A549 (cell line): ENCODE measurements around the gene ACER3.
A peak's percentile ranks its signal among the peaks of the same experiment; 100 is the strongest.

Experiments
- CEBPB ChIP-seq, 2 experiments: fragments of >200 bp in 1 of 2; sonication (Bioruptor Twin) in 1 of 2; formaldehyde crosslinking in 1 of 2; IDR thresholded peaks; 2 replicates each; pipeline ENCODE4 v1.6.1; 2012 to 2016
- CTCF ChIP-seq: fragments of >200 bp; sonication (Bioruptor Twin); formaldehyde crosslinking; IDR thresholded peaks from 3 replicates; pipeline ENCODE4 v1.5.1; 2016
- JUN ChIP-seq, 2 experiments: fragments of >200 bp; sonication (Bioruptor Twin); formaldehyde crosslinking; IDR thresholded peaks; 2 replicates in 1 of 2; 3 replicates in 1 of 2; pipeline ENCODE4 v1.6.1; 2016 to 2017
- KDM1A ChIP-seq: fragments of 200-600 bp; sonication (generic); IDR thresholded peaks from 2 replicates; pipeline ENCODE4 v1.6.1; 2016; ENCODE audit warnings: low read depth, mild to moderate bottlenecking
- MAFK ChIP-seq: fragments of 450-650 bp; IDR thresholded peaks from 2 replicates; pipeline ENCODE4 v1.6.1; 2014; ENCODE audit not compliant: partially characterized antibody
- MAX ChIP-seq: IDR thresholded peaks from 2 replicates; pipeline ENCODE4 v1.6.1; 2012
- NPAS2 ChIP-seq: fragments of 250-450 bp; sonication (Bioruptor Pico); IDR thresholded peaks from 2 replicates; pipeline ENCODE4 v1.8.0; 2022; ENCODE audit warnings: mild to moderate bottlenecking, moderate library complexity, borderline replicate concordance
- POLR2A ChIP-seq: IDR thresholded peaks from 2 replicates; pipeline ENCODE4 v1.6.1; 2012; ENCODE audit warnings: mild to moderate bottlenecking, low read length
- POLR2AphosphoS2 ChIP-seq: conservative IDR thresholded peaks from 2 replicates; pipeline ENCODE4 v1.6.1; 2012; ENCODE audit warnings: low read length, improper control_type of control experiment, inconsistent platforms
- RCOR1 ChIP-seq: fragments of 150-350 bp; IDR thresholded peaks from 2 replicates; pipeline ENCODE4 v1.6.1; 2014; ENCODE audit warnings: antibody characterized with exemption, low read length, low read depth
- USF2 ChIP-seq: fragments of 450-650 bp; IDR thresholded peaks from 2 replicates; pipeline ENCODE4 v1.6.1; 2014; ENCODE audit warnings: antibody characterized with exemption

- TF ChIP-seq MAFK (no peak), KDM1A (no peak), JUN (IDR thresholded peaks at IDR 0.05) (no peak), CTCF (peak; percentile 93), POLR2A (no peak), POLR2AphosphoS2 (no peak), NPAS2 (CRISPR knock-in tag) (no peak), MAX (no peak), CEBPB (IDR thresholded peaks at IDR 0.05) (no peak), RCOR1 (no peak), USF2 (no peak)
Measured at GRCh38 chr11:77047007-77047927, 186.5 kb downstream of the ACER3 start.
